NCI-H1417 treated with DMSO at 0.1 percent for 48 hours (cell line): Measurements from ENCODE around the gene FAM161B.
"Not testable (repeated sequence)": the region's sequence is repeated elsewhere in the genome, so short reads cannot be mapped to it uniquely, and the experiment has no call there.

Source experiments
- DNase-seq: peaks from one replicate; lab custom pipeline; 2025; lab: John Stamatoyannopoulos, UW

Gene FAM161B

DNA sequence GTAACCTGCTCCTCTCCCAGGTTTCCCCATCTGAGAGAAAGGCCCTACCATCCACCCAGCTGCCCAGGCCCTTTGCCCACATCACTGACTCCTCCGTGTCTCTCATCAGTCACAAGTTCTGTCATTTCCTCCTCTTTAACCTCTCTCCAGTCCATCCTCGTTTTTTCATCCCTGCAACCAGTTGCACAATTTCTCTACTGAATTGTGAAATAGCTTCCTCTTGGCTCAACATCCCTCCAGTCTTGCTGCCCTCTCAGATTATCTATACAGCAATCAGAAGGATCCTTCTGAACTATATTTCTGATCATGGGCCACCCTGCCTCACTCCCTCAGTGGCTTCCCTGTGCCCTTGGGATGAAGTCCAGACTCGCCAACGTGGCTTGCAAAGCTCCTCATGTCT, 6.8 kb downstream of the FAM161B start:
- no peak for DNase-seq

DNA sequence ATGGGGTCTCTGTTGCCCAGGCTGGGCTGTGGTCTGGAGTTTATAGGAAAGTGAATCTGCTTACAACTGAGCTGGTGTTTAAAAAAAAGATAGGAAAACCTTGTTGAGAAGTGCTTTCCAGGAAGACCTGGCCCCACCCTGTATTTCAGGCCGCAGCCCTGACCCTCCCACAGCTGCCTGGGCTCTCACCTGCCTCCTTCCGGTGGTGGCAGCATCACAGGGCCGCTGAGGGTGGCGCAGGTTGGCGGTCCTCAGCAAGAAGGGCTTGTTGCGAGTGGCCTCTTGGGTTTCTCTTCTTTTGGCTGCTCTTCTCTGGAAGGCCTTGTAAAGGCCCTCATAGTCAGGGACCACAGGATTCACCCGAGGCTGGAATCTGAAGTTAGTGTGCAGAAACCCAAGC, 7.7 kb downstream of the FAM161B start:
- DNase-seq, result no peak

DNA sequence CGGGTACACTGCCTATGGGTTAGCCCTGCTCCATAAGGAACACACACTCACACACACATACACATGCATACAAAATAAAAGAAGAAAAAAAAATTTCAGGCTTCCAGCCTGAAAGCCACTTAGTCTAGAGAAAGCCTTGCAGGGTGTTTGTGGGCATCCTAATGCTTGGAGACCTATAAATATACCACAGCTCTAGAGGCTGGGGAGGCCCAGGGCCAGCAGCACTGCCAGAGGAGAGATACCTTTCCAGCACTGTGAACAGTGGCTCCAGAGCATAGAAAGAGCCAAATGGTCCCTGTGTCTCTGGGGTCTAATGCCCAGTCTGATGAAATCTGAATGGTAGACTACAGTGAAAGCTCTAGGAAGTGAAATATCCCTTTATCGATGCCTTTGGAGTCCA, 12.9 kb downstream of the FAM161B start:
- DNase-seq, result no peak

DNA sequence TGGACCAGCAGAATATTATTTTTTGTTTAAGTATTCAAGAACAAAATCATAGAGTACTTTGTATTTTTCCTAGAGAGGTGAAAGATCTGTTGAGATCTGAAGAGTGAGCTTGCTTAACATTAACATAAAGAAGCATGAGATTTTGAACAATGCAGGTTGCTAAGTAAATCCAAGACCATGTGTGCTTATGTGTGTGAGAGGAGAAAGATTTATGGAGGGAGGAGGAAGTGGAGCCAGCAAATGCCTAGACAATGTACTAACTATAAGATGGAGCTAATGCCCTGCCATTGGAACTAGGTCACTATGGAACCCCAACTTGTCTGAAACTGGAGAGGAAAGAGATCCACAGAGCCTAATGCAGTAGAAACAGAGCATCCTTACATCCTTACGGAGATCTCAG, 13.3 kb downstream of the FAM161B start:
- no peak for DNase-seq

DNA sequence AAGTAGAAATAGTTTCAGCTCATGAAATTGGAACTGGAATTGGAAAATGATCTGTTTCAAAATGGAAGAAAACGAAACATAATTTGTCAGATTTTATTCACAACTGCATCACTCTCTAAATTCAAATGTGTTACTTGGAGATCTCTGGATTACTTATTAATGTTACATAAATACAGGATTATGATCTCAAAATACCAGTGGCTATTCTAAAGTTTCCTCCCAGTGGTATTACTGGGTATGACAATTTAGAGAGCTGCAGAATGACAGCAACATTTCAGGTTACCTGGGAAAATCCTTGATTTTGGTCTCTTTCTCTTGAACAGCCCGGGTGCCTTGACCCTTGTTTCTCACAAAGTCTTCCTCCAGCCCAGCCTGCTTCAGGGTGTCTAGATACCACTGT, 14.2 kb downstream of the FAM161B start:
- no peak for DNase-seq

DNA sequence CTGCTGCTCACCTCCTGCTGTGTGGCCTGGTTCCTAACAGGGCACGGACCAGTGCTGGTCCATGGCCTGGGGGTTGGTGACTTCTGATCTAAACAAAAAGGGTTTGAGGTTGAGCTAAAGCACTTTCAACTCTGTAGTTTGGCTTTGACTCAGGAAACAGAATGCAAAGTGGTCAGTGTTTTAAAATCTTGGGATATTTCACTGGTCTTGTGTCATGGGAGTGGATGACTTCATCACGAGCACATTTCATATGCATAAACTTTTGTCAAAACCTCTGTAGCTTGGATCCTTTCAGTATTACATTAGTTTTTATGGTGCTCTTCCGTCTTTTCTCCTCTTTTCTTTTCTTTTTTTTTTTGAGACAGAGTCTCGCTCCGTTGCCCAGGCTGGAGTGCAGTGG, 25.6 kb downstream of the FAM161B start:
- DNase-seq, result no peak

DNA sequence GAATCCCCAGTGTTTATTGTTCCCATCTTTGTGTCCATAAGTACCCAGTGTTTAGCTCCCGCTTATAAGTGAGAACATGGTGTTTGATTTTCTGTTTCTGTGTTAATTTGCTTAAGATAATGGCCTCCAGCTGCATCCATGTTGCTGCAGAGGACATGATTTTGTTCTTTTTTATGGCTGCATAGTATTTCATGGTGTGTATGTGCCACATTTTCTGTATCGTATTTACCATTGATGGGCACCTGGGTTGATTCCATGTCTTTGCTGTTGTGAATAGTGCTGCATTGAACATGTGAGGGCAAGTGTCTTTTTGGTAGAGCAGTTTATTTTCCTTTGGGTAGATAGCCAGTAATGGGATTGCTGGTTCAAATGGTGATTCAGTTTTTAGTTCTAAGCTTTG, 30.4 kb downstream of the FAM161B start:
- not testable (repeated sequence) for DNase-seq

DNA sequence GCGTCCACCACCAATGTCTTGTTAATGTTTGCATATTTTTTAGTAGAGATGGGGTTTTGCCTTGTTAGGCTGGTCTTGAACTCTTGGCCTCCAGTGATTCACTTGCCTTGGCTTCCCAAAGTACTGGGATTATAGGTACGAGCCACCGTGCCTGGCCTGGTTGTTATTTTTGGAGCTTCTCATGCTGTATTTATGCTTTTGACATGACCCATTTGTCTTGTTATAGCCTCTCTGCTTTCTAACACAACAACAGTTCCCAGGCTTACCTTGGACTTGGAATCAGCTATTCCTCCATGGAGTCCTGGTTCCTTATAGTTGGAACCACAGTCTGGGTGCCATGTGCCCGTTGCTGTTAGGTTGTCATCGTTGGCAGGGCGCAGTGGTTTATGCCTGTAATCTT, 33.6 kb downstream of the FAM161B start:
- DNase-seq, result no peak

DNA sequence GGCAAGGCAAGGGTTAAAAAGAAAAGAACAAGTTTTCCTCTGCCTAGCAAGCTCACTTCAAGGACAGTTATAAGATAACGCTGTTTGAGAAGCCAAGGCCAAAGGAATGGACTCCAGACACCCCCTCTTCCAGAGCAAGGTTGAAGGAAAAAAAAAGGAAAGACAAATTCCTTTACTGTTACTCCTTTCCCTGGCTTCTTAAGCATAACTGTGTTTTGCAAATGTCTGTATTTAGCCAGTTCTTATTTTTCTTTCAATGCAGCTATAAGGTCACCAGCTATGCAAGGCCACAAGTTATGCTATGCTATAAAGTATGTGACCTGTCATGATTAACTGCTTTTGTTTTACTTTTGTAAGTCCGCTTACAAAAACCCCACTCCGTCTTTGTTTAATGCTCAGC, 36.6 kb downstream of the FAM161B start:
- DNase-seq, result no peak

DNA sequence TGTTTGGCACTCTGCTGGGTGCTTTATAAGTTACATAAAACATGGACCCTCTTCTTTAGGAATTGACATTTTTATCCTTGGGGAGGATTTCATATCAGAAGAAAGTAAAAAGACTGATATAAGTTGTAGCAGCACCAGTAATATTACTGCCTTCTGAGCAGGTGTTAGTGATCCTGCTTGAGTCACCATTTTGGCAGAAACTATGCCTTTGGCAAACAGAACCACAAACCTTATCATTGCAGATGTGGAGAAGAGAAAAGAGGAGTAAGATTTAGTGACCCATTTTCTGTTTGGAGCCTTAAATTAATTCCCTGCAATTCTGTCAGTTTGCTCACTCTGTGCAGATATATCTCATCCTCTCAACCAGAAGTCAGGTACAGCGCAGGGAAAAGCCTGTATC, 40.2 kb downstream of the FAM161B start:
- DNase-seq, result no peak

DNA sequence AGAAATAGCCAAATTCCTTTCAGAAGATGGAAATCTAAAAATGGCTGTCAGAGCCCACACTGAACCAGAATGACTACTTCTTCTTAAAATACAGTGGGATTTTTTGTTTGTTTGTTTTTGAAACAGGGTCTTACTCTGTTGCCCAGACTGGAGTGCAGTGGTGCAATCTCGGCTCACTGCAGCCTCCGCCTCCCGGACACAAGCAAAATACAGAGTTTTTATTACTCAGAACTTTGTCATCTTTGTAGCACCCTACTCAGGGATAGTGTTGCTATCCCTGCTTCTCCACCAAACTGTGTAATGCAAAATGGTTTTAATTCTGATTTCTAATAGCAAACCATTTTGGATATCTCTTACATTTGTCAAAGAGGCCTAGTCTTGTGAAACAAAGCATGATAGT, 46.9 kb downstream of the FAM161B start:
- DNase-seq, result no peak

DNA sequence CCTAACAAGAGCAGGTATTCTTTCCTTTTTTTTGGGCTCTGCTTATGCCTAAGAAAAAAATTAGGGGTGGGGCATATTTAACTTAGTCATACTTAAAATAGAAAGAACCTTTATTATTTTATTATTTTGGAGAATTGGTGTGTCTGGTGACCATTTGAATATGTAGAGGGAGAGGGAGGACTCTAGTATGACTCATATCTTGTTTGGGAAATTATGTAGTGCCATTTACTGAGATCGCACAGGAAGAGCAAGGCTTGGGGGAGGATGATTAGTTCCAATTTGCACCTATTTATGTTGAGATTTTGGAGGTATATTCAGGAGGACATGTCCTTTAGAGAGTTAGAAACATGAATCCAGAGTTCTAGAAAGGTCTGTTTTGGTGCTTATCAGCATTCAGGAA, 53.4 kb downstream of the FAM161B start:
- DNase-seq, result no peak

DNA sequence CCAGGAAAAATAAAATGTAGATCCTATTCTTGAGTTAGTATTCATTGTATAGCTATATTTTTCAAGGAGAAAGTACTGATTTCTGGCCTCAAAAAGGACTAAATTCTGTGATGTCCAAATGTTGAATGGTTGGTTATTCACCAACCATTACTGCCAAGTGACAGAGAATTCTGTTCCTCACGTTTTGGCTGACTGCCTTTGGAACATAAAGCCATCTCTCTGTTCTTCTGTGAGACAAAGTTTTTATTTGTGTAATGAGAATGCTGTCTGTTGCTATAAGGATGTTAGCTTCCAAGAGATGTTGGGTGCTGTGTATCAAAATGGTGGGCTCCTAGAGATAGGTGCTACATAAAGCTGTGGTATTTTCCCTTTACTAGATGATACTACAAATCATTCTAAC, 54.0 kb downstream of the FAM161B start:
- DNase-seq, result no peak

DNA sequence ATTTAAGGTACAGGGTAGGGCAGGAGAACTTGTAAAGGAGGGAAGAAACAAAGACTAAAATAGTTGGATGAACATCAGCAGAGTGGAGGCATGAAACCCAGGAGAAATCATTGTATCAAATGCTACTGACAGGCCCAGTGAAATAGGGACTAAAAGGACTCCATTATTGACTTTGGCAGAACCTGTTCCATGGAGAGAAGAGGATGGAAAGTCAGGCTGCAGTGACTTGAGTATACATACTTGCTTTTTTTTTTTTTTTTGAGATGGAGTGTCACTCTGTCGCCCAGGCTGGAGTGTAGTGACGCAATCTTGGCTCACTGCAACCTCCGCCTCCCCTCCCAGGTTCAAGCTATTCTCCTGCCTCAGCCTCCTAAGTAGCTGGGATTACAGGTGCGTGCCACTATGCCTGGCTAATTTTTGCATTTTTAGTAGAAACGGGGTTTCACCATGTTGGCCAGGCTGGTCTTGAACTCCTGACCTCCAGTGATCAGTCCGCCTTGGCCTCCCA, 55.7 kb downstream of the FAM161B start:
- not testable (repeated sequence) for DNase-seq

DNA sequence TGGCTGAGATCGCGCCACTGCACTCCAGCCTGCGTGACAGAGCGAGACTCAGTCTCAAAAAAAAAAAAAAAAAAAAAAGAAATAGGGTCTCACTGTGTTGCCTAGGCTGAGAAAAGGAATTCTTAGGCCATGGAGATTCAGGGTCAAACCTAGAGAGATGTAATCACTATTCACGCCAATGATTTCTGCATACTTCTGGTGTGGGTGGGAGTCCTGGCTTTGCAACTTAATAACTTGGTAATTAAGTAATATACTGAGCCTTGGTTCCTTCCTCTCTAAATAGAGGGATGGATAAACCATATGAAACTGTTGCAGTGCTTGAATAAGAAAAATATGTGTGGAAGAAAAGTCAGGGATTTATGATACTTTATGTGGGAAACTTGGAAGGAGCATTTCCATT, 60.5 kb downstream of the FAM161B start:
- DNase-seq, result no peak

DNA sequence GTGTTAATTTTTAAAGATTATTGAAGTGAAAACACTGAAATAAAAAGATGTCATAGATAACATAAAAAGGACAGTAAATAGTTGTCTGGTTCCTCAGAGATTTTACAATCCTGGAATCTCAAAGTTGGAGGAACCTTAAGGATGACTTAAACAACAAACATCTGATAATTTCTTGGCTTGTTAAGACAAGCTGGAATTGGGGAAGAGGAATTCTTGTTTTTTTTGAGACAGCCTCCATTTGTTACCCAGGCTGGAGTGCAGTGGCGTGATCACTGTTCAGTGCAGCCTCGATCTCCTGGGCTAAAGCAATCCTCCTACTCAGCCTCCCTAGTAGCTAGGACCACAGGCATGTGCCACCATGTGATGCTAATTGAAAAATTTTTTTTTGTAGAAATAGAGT, 60.9 kb downstream of the FAM161B start:
- no peak for DNase-seq

DNA sequence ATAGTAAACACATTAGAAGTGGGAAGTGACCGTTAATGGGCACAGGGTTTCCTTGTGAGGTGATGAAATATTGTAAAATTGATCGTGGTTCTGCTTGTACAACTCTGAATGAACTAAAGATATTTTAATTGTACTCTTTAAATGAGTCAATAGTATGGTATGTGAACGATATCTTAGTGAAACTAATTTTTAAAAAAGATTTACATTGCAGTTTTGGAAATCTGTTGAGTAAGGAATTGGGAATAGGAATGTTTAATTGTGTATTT, 61.5 kb downstream of the FAM161B start:
- no peak for DNase-seq

DNA sequence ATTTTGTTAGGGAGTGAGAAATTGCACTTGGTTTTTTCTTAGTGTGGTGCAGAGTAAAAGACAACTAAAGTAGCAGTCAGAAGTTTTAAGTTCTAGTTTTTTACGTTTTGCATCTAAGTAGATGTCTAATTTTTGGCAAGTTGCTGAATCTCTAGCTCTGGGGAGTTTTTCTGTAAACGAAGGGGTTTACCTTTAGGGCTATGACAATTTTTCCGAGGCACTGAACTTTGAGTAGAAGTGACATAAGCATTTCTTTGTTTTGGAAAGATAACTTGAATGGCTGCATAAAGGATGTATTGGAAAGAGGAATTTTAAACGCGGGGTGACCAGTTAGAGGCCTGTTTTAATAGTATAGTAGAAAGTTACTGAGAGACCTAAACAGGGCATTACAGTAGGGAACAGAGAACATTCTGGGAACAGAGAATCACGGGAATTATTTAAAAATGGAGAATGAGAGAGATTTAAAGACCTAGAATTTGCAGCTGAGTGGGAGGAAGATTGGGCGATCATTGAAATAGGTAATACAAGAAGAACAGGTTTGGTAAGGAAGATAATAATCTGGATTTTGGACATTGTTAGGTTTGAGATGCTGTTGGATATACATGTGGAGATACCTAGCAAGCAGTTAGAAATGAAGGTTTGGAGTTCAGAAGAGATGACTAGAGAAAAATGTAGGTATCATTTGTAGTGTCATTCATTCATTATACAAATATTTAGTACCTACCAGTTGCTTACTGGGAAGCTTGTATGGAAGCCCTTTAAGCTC, 62.0 kb downstream of the FAM161B start:
- DNase-seq, result no peak

DNA sequence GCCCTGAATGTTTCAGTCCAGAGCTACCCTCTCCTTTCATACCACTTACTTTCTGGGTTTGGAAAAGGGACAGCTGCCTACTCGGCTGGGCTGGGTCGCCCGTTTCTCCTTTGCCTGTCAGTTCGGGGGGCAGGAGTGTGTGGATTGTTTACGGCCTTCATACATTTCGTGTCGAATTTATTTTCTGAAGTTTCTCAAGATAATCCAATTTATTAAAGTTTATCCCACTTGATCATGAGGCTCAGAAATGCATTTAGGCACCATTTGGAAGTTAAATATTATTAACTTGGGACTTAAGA, 62.6 kb downstream of the FAM161B start:
- DNase-seq, result no peak

DNA sequence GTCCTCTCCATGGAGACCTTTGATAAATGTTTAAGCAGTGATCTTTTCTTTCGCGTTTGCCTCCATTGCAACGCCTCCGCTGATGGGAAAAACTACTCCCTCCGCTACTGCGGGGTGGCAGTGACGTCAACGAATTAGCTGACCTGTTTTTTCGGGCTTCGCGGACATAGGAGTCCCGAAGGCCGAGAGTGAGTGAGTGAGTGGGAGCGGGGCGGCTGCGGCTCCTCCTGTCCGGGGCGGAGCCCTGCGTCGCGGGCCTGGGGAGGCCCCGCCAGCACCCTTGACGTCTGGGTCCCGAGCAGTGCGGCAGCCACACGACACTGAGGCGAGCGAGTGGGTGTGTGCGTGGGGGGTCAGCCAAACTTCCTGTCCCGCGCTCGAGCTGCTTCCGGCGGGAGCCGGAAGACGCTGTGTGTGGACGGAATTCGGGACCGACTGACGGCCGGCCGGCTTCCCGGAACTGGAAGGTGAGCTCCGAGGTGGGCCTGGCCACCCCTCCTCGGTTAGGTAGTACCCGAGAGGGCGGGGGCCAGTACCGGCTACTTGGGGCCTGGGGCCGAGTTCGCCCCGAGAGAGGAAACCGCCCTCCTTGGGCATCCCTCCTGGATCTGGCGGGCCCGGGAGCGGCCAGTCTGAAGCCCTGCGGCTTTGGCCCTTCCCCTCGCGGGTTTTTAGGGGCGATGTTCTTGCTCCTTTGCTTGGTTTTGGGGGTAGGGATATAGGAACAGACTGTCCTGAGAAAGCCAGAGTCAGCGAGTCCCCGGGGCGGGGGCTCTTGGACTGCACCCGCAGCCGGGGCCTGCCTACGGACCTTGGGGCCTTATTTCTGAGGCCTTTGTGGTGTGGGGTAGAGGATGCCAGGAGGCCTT, 63.2 kb downstream of the FAM161B start, which contains the start of gene ZNF410:
Gene ZNF410 (plus strand): TSS at position 411 of the 869 bp plus-strand sequence. CDS start 5,317 bp downstream, outside the sequence.
- peak; percentile 37 for DNase-seq

DNA sequence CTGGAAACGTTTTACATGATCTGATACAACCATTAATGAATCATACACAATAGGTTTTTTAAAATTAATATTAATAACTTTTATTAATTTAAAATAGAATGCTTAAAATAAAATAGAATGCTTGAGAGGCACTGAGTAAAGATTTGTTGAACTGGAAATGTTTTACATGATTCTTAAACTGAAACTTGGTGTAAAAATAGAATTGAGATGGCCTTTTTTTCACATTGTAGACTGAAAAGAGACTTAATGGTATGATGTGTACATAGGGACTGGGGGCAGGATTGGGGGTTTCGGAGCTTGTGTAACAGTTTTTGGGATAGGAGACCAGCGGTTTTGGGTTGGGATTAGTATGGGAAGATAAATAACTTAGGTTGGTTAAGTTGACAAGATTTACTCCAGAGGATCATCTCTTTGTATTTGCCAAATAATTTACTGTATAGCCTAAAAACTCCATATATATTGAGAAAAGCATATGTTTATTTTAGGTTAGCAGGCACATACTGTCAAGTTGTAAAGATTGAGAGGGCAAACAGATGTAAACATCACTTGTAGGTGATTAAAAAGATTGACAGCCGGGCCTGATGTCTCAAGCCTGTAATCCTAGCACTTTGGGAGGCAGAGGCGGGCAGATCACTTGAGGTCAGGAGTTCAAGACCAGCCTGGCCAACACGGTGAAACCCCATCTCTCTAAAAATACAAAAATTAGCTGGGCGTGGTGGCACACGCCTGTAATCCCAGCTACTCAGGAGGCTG, 65.3 kb downstream of the FAM161B start:
- no peak for DNase-seq
